Upper lobe of left lung (tissue), 4 donors: ENCODE data around the gene HHLA2.

Source experiments
- EP300 ChIP-seq, 4 donors: sonication (generic); formaldehyde crosslinking; IDR thresholded peaks; one replicate each; pipeline ENCODE4 v1.5.1; 2017; ENCODE audit warnings: antibody characterized with exemption in 4 of 4, control low read depth in 2 of 4
- TF ChIP-seq, protein P1 (sequence below), 6 experiments: fragments of 450-650 bp in 4 of 6; fragments of 200-600 bp in 2 of 6; sonication (generic) in 2 of 6; IDR thresholded peaks; one replicate each; pipeline ENCODE4 v1.5.1; 2016 to 2019; ENCODE audit warnings: antibody characterized with exemption in 6 of 6

DNA sequence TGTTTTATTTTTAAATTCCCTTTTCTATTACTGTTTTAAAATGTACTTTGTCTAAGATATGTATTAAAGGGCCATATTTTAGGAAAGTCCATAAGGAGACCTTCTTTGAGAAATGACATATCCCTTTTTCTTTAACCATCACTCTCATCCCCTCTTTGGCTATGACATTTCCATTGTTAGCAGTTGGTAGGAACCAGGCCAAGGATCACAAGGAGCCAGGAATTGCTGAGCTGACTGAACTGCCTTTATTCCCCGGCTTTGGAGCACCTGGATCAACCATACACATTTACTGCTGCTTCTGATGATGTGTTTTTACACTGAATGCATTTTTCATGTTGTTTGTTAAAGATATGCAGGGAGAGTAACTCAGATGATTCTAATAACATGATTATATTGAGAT lies 79.7 kb downstream of the HHLA2 start:
- TF ChIP-seq, protein P1, sequence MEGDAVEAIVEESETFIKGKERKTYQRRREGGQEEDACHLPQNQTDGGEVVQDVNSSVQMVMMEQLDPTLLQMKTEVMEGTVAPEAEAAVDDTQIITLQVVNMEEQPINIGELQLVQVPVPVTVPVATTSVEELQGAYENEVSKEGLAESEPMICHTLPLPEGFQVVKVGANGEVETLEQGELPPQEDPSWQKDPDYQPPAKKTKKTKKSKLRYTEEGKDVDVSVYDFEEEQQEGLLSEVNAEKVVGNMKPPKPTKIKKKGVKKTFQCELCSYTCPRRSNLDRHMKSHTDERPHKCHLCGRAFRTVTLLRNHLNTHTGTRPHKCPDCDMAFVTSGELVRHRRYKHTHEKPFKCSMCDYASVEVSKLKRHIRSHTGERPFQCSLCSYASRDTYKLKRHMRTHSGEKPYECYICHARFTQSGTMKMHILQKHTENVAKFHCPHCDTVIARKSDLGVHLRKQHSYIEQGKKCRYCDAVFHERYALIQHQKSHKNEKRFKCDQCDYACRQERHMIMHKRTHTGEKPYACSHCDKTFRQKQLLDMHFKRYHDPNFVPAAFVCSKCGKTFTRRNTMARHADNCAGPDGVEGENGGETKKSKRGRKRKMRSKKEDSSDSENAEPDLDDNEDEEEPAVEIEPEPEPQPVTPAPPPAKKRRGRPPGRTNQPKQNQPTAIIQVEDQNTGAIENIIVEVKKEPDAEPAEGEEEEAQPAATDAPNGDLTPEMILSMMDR (IDR thresholded peaks at IDR 0.05): no peak
- TF ChIP-seq EP300 (IDR thresholded peaks at IDR 0.05): no peak
